GM12875 (cell line): ENCODE data around the gene CLSTN2.

ENCODE experiments used
- H3K4me3 ChIP-seq: one replicate; pipeline ENCODE4 v1.5.1; 2011; ENCODE audit warnings: low read depth, low read length, control low read depth
- TF ChIP-seq, protein P1 (sequence below): IDR thresholded peaks from 2 replicates; pipeline ENCODE4 v1.5.1; 2011; ENCODE audit warnings: low read depth, mild to moderate bottlenecking, control low read depth, inconsistent platforms, low read length, moderate library complexity, borderline replicate concordance; ENCODE audit not compliant: insufficient read depth

Gene CLSTN2

DNA sequence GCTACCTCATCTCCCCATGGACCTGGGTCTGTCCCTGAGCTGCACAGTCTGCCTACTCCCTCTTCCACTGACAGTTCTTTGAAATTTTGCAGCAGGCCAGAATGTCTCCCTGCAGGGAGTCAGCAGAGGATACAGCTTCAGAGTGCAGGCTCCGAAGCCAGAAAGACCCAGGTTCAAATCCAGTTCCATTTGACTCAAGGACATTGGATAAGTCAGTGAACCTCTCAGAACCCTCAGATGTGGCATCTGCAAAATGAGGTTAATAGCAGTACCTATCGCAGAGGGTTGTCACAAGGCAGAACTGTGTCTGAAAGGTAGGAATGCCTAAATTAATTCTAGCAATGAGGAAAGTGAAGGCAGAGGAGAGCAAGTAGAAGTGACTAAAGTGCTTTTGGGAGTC, 498.4 kb downstream of the CLSTN2 start:
- H3K4me3 ChIP-seq: no peak overlapping the region
- TF ChIP-seq, protein P1, sequence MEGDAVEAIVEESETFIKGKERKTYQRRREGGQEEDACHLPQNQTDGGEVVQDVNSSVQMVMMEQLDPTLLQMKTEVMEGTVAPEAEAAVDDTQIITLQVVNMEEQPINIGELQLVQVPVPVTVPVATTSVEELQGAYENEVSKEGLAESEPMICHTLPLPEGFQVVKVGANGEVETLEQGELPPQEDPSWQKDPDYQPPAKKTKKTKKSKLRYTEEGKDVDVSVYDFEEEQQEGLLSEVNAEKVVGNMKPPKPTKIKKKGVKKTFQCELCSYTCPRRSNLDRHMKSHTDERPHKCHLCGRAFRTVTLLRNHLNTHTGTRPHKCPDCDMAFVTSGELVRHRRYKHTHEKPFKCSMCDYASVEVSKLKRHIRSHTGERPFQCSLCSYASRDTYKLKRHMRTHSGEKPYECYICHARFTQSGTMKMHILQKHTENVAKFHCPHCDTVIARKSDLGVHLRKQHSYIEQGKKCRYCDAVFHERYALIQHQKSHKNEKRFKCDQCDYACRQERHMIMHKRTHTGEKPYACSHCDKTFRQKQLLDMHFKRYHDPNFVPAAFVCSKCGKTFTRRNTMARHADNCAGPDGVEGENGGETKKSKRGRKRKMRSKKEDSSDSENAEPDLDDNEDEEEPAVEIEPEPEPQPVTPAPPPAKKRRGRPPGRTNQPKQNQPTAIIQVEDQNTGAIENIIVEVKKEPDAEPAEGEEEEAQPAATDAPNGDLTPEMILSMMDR: no peak

DNA sequence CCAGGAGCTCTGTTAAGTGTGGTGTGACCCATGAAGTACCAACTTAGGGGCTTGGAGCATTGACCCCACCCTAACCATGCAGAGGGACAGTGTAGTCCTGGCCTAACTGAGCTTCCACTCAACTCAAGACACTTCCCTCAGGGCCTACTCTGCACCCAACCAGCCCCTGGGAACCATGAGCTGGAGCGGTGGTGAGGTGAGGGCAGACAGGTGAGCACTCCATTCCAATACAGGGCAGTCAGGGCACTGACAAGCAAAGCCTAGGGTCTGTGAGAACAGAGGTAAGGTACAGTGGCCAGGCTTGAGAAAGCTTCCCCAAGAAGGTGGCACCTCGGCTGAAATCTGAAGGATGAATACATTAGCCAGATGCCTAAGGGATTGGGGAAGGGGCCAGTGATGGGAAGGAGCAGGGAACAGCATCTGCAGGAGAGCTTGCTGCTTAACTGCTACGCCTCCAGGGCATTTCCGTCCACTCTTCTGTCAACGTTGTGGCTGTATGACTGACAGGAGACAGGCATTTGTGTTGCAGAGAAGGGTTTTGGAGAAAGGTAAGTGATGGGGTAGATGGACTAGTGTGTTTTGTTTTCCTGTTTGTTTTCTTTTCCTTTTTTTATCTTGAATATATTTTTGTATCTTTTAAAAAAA, 499.4 kb downstream of the CLSTN2 start:
- no peak overlapping the region for H3K4me3 ChIP-seq
- TF ChIP-seq, protein P1: no peak

DNA sequence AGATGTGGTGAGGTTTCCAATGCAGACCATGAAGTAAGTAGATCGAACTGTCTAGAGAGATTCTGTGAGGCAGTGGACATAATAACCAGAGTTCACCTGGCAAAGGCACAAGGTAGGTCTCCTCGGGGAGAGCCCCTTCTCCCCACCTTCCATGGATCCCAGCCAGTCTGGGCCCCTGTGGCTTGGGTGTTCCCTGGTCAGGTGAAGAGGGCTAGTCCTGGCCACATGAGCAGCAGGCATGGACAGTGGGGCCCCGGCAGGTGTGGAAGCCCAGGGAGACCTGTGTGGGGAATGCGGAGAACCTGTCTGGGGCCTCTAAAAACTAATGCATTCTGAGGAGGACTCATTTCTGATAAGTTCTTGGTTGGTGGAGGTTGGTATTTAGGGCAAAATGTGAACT, 501.4 kb downstream of the CLSTN2 start:
- no peak overlapping the region for H3K4me3 ChIP-seq
- TF ChIP-seq, protein P1: no peak

DNA sequence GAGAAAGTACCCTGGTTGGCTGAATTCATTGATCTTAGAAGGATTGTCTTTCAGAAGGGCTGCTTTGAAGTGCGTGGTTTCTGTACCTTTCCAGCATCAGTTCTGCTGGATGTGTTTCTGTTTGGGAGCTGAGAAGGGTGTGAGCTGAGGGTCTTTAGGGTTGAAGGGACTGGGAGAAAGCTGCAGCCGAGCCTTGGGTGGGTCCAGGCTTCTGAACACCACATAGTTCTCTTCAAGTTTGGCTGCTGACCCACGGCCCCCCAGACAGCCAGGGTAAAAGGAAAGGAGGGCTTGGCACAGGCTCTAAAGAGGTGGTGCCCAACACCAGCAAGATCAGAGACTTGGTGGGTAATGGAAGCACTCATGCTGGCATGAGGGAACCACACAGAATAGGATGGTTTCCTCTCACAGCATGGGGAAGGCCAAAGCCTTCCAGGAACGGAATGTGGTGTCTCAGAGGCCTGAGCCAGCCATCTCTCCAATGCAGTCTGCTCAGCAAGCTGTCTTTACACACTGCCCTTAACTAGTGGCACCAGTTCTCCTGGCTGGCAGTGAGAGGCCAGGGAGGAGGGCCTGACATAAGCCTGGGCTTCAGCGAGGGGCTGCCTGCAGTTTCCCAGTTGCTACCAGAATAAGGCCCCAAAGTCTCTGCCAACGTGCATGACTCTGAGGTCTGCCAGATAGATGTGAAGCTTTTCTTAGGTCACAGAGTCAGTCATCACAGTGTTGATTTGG, 503.9 kb downstream of the CLSTN2 start:
- TF ChIP-seq, protein P1: no peak
- no peak overlapping the region for H3K4me3 ChIP-seq

DNA sequence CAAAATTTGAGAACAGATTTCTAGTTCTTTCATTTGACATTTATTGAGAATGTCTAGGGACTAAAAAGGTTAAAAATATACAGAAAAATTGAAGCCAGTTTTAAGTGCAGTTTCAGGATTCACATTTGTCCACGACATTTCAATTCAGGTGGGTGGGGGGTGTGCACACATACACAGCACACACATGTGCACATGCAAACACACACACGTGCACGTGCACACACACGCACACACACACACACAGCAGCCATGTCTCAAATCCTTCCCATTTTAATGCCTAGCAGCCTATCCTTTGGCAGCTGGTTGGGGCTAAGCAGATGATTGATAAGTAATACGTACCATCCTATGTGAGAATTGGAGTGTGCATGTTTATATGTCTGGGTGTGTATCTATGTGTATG, 504.5 kb downstream of the CLSTN2 start:
- TF ChIP-seq, protein P1: no peak

DNA sequence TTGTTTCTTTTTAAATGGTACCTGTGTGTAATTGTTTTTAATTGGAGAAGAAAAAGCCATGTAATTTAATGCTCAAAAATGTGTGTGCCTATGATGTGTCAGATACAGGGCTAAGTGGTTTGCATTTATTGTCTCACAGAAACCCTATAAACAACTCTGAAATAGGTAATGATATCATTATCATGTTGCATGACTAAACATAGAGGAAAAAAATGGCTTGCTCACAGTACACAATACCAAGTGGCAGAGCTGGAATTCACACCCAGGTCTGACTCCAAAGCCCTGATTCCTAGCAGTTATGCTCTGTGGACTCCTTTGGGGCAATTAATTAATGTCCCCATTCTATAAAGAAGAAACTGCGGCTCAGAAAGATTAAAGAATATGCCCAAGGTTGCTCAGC, 505.5 kb downstream of the CLSTN2 start:
- TF ChIP-seq, protein P1: no peak
- H3K4me3 ChIP-seq: no peak overlapping the region

More for the DNA sequence above, 504.5 kb downstream of the CLSTN2 start:
- H3K4me3 ChIP-seq: no peak overlapping the region

DNA sequence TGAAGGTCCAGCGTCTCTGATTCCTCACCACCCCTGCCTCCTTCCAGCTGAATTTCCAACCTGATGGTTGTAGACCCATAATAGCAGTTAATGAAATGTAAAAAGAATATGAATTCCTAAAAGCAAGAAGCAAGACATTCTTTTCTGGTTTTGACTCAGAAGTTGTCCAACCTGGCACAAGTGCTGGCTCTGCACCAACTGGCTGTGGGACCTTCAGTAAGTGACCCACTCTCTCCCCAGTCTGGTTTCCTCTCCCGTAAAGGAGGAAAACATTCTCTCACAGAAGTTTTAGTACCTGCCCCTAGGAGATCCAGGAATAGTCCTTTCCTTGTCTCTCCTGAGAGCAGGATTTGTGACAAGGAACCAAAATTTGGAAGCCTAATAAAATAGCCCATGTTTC, 506.0 kb downstream of the CLSTN2 start:
- no peak overlapping the region for H3K4me3 ChIP-seq
- TF ChIP-seq, protein P1: no peak
